GM21381 (cell line): Measurements from ENCODE around the gene MR1.
"Not testable (repeated sequence)": the region's sequence is repeated elsewhere in the genome, so short reads cannot be mapped to it uniquely, and the experiment has no call there.

Experiments used
- ATAC-seq: cut with Tn5 transposase; IDR thresholded peaks from one replicate; pipeline ENCODE4 v1.9.1; 2021; ENCODE audit warnings: mild to moderate bottlenecking, moderate library complexity; ENCODE audit not compliant: unreplicated experiment

MR1 gene

GRCh38 chr1:181028196-181028595 is 5.6 kb upstream of the MR1 start:
- ATAC-seq = no peak

- no peak for ATAC-seq
These were observed 5.2 kb upstream of the MR1 start for GRCh38 chr1:181028615-181029014.

- no peak for ATAC-seq
These were observed 1.2 kb upstream of the MR1 start for GRCh38 chr1:181032535-181032934.

GRCh38 chr1:181033128-181033798 is 520 bp upstream of the MR1 start:
- peak; percentile 22 for ATAC-seq

- not testable (repeated sequence) for ATAC-seq
These were observed 1.4 kb downstream of the MR1 start for GRCh38 chr1:181035210-181035609.

- no peak for ATAC-seq
These were observed 2.5 kb downstream of the MR1 start for GRCh38 chr1:181036107-181036836.

GRCh38 chr1:181037386-181037785 is 3.6 kb downstream of the MR1 start:
- no peak for ATAC-seq

GRCh38 chr1:181038399-181038873 is 4.7 kb downstream of the MR1 start:
- peak; percentile 42 for ATAC-seq

- no peak for ATAC-seq
These were observed 6.6 kb downstream of the MR1 start for GRCh38 chr1:181040284-181040865.

- no peak for ATAC-seq
These were observed 9.5 kb downstream of the MR1 start for GRCh38 chr1:181043025-181043888.

- ATAC-seq = peak; percentile 76
These were observed 10.7 kb downstream of the MR1 start for GRCh38 chr1:181044449-181044966.

- not testable (repeated sequence) for ATAC-seq
These were observed 12.2 kb downstream of the MR1 start for GRCh38 chr1:181045946-181046345.

GRCh38 chr1:181049378-181049777 is 15.6 kb downstream of the MR1 start:
- no peak for ATAC-seq

- no peak for ATAC-seq
These were observed 17.1 kb downstream of the MR1 start for GRCh38 chr1:181050922-181051321.

GRCh38 chr1:181056560-181056959 is 22.8 kb downstream of the MR1 start:
- ATAC-seq = no peak

GRCh38 chr1:181057079-181057478 is 23.3 kb downstream of the MR1 start:
- ATAC-seq = no peak

GRCh38 chr1:181059435-181059834 is 25.7 kb downstream of the MR1 start:
- no peak for ATAC-seq

GRCh38 chr1:181060066-181060465 is 26.3 kb downstream of the MR1 start:
- no peak for ATAC-seq

- ATAC-seq = not testable (repeated sequence)
These were observed 27.2 kb downstream of the MR1 start for GRCh38 chr1:181060947-181061346.

GRCh38 chr1:181061487-181061886 is 27.7 kb downstream of the MR1 start:
- no peak for ATAC-seq
